Effector CD4-positive, alpha-beta T cell (primary cell): ENCODE results near the gene ZNF18.
"Not testable (repeated sequence)": the region's sequence is repeated elsewhere in the genome, so short reads cannot be mapped to it uniquely, and the experiment has no call there.

Source experiments
- DNase-seq: peaks from one replicate; pipeline ENCODE4 v3.0.0-alpha.2; 2020

ZNF18 gene

DNA sequence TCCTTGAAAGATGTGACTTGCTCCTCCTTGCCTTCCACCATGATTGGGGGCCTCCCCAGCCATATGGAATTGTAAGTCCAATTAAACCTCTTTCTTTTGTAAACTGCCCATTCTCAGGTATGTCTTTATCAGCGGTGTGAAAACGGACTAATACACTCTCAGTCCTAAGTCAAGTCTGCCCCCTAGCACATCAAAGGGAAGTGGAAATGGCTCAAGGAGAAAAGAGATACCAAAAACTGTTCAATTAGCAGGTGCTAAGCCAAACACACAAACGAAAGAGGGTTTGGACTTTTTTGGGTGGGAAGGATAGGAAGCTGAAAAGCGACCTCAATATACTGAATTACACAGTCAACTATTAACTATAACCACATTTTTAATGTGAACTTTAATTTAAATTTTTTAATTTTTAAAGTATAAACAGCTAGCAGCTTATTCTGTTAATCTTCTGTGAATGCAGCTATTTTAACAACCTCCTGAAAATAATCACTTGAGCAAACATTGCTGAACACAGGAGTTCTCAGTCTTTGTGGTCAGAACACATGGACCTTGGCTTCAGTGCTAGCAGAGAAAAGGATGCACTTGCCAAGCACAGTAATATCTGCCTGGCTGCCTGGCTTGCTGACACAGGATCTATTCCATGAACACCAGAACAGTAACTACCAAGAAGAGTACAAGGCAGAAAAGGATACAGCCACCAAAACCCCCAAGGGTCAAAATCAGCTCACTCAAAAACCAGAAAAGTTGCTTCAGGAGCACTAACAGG lies 10.9 kb downstream of the ZNF18 start:
- DNase-seq, result no peak

DNA sequence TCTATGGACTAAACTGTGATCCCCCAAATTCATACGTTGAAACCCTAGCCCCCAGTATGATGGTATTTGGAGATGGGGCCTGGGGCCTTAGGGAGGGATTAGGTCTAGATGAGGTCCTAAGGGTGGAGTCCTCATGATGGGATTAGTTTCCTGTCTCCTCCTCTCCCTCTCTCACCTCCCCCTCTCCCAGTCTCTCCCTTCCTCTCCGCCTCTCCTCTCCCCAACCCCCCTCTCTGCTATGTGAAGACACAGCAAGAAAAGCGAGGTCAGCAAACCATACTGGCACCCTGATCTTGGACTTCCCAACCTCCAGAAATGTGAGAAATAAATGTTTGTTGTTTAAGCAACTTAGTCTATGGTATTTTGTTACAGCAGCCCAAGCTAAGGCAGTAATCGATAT lies 15.4 kb downstream of the ZNF18 start:
- DNase-seq, result no peak

DNA sequence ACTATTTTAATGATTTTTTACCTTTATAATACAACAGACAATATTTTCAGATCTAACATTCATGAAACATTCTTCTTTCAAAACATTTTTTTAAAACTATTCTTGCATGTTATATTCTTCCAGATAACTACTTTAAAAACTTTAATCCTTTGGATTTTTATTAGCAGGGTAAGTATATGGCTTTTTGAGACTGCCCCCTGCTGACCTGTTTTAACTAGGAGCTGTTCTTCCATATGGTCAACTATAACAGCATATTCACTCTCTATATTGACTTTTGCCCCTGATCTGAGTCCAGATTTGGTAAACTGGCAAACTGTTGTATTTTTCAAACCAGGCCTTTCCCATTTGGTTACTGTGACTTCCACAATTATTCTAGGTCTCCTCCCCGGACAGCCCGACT lies 16.5 kb downstream of the ZNF18 start:
- no peak for DNase-seq

DNA sequence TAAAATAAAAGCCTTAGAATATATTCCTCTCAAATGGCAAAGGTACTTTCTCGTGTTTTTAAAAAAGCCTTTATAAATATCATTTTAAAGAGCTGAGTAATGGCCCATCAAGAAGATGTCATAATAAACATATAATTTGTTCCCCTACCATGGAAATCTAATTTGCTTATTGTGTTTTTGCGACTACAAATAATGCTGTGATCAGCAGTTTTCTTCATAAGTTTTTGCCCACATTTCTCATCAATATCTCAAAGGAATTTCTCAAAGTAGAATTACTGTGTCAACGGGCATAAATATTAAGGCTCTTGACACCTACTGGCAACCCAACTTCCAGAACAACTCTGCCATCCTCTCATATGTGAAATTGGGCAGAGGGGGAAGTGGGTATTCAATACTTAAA lies 17.5 kb downstream of the ZNF18 start:
- DNase-seq, result no peak

DNA sequence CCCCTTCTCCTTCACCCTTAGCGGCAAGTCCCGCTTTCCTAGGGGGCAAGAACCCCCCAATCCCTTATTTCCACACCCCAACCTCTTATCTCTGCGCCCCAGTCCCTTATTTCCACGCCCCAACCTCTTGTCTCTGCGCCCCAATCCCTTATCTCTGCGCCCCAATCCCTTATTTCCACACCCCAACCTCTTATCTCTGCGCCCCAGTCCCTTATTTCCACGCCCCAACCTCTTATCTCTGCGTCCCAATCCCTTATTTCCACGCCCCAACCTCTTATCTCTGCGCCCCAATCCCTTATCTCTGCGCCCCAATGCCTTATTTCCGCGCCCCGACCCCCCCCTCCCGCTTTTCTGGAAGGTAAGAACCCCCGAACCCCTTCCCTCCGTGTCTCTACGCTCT lies 24.5 kb downstream of the ZNF18 start:
- not testable (repeated sequence) for DNase-seq

DNA sequence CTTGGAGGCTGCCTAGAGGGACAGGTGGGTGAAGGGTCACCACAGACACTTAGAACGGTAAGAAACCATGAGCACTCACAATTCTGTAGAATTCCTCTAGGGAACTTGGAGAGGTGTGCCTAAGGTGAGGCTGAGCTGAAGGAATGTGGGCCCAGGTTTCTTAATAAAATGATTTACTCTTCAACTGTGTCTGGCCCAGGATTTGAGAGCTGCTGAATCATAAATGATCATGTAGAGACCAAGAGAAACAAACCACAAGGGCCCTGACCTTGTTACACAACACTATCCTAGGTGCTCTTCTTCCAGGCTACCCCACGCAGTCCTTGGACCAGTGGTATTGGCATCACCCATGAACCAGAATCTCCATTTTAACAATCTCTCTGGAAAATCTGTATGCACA lies 27.7 kb downstream of the ZNF18 start:
- DNase-seq, result no peak

DNA sequence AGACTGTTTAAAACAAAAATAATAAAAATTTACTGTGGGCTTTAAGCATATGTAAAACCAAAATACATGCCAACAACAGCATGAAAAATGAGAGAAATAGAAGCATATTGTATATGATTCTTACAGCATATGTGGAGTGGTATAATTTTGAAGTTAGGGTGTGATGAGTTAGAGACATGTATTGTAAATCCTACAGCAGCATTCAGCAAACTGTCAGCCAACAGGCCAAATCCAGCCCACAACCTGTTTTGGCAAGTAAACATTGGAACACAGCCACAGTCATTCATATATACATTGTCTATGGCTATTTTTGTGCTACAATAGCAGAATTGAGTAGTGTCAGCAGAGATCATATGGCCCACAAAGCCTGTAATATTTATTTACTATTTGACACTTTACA lies 42.3 kb downstream of the ZNF18 start:
- no peak for DNase-seq

DNA sequence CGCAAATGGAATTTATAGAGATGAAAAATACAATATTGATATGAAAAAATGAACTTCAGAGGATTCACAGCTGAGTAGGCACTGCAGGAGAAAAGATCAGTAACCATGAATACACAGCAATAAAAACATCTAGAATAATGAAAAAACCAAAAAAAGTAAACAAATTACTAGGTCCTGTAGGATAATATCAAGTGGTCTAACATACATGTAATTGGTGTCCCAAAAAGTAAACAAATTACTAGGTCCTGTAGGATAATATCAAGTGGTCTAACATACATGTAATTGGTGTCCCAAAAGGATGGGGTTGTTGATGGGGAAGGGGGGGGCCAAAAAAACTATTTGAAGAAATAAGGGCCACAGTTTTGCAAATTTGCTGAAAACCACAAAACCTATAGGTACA lies 43.4 kb downstream of the ZNF18 start:
- DNase-seq, result no peak

DNA sequence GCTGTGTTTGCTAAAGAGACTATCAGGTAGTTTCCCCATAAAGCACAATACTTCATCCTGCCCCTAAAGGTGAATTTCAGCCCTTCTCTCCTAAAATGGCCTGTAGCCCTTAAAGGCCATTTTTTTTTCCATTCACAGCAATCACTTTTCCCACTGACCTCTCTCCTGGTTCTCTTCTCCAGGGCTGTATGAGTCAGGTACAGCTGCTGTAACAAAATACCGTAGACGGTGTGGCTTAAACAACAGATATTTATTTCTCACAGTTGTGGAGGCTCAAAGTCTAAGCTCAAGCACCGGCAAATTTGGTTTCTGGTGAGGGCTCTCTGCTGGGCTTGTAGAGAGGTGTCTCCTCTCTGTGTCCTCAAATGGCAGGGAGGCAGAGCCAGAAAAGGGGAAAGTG lies 44.7 kb downstream of the ZNF18 start:
- DNase-seq, result no peak

DNA sequence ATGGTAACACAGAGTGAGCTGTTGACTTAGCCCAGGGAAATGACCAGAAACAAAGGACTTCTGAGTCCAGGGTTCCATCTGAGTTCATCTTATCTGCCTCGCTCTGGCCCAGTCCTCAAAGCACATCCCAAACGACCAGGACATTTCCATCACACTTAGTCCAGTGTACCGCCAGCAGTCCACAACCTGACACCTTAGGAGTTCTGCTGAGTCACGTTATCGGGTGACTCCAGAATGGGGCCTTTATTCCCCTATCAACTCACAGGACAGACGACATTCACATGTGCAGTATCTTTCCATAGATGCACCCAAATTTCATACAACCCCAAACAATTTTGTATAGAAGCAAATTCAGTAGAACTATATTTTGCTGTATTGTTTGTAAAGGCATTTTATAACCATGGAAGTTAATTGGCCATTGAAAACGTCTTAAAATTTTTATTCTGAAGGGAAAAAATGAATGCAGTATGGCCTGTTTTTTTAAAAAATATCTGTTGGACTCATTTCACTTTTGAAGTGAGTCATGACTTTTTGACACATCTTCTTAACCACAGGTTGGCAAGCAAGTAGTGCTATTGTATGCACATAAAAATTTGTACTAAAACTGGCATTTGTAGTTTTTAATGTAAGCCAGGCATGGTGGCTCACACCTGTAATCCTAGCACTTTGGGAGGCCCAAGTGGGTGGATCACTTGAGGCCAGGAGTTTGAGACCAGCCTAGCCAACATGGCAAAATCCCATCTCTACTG lies 46.3 kb downstream of the ZNF18 start:
- no peak for DNase-seq

DNA sequence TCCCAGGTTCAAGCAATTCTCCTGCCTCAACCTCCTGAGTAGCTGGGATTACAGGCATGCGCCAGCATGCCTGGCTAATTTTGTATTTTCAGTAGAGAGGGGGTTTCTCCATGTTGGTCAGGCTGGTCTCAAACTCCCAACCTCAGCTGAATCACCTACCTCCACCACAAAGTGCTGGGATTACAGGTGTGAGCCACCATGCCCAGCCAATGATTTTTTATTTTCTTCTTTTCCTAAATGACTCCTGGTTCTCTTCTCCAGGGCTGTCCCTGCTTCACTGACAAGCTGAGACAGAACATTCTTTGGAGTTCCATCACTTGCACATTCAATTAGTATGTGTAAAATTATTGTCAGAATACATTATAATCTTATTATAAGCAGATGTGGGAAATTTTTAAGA lies 47.7 kb downstream of the ZNF18 start:
- DNase-seq, result not testable (repeated sequence)

DNA sequence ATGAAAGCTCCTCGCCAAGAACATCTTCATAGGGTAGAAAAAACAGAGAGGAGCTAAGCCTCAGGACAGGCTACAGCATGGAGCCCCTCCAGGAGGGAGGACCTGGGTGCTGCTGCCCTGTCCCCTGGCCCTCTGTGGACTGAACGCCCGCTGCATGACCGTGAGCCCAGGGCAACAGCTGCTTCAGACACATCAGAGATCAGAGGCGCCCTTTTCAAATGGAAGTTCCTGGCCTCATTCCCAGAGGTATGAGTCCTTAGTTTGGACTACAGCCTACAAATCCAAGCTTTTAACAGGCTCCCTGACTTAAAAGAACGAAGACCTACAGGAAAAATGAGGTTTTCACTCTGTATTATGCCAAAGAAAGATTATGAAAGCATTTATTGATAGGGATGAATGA lies 48.5 kb downstream of the ZNF18 start:
- DNase-seq, result no peak

DNA sequence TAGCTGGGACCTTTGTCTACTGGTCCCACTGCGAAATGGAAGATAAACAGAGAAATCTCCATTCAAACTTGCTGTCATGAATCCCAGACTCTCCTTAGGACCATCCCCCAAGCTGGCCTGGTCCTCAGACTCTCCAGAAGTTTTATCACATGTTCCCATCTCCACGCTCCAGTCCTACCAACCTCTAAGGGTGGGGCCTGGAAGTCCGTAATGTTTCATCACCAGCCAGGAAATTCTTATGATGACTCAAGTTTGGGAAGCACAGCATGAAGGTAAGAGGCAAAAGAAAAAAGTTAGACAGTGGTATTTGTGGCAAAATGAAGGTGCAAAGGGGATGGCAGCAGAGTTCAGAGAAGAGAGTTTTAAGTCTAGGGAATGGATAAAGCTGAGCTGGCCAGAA lies 52.7 kb downstream of the ZNF18 start:
- no peak for DNase-seq

DNA sequence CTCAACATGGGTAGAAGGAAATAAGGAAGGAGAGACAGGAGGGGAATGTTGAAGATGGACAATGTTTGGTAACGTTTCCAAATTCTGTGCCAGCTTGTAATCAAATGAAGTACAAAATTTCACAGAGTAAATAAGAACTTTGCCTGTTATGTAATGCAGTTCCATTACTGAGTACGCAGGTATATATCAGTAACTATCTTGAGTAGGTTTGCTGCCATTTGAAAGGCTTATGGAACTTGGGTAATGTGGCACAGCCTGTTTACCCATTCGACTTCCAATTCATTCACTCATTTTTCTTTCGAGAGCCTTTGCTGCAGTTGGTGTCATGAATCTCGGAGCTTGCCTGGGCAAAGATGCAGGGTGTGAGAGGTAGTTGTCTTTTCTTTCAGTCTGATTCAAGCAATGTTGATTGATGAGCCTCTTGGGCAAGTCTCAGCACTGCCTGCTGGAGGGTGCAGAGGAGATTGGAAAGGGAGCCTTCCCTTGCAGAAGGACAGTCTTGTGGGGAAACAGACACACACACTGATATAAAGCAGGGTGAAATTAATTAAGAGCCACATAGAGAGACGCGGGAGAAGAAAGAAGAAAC lies 53.4 kb downstream of the ZNF18 start:
- DNase-seq, result no peak

DNA sequence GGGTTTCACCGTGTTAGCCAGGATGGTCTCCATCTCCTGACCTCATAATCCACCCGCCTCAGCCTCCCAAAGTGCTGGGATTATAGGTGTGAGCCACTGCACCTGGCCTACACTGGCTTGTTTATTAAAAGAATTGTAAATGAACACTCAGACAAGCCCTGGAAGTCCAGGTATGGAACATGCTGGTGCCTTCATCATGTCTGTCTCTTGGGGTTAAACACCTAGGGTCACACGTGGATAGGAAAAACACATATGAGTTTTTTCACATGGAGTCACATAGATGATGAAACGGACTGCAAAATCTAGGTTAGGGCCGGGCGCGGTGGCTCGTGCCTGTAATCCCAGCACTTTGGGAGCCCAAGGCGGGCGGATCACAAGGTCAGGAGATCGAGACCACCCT lies 54.2 kb downstream of the ZNF18 start:
- not testable (repeated sequence) for DNase-seq

DNA sequence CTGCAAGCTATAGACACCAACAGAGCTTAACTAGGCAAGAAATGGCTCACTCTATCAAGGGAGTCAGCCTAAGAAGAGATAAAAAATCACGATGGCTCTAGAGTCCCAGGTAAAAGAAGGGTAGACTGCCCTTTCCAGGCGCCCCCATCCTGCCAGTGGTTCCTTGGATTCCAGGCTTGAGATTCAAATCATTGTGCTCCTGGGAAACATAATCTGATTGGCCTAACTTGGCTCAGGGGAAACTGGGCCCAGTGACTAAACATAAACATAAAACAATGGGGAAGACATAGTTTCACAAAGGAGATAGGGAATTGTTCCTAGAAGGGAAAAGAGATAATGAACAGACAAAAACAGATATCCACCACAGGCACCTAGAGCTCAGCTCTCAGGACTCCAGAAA lies 56.4 kb downstream of the ZNF18 start:
- DNase-seq, result no peak

DNA sequence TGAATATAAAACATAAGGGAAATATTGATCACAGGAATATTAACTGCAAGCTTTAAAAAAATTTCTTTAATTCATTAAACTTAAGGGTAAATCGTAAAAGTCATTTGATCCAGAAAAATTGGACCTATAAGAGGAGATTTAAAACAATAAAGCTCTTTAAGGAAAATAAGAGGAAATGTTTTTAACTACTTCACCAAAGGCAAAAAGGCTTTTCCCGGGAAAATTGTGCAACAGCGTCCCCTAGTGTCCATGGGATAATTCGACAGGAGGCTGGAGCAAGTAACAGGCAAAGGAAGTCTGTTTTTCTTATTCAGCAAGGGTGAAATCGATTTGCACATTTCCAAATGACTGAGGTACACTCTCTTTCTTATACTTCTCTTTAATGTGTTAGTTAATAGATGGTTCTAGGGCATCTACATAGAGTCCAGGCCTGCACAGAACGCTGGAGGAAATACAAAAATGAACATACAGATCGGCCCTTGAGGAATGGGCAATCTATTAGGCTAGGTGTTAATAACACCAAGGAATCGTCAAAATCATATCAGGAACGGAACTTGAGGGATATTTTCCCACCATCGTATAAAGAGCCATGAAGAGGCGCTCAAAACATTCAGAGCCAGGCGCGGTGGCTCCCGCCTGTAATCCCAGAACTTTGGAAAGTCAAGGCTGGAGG lies 61.4 kb downstream of the ZNF18 start:
- DNase-seq, result no peak

DNA sequence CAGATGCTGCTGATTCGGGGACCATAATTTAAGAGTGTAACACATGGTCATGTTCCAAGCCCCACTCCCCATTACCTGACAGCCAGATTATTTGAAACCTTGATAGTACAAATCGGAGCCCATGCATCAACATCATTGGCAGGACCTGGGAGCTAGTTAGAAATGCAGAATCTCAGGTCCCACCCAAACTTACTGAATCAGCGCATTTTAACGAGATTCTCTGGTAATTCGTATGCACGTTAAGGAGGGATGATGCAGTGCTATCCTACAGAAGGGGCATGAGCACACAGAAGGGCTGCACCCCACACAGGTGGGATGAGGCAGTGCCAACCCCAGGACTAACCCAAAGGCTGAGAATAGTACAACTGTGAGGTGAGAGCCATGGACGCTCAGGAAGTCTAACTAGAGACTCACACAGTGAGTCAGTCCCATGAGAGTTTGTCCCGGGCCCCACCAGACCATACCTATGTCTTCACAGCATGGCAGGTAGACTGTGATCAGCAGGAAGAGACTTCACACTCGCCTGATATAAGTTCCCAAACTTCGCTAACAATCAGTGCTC lies 64.9 kb downstream of the ZNF18 start:
- DNase-seq, result no peak

DNA sequence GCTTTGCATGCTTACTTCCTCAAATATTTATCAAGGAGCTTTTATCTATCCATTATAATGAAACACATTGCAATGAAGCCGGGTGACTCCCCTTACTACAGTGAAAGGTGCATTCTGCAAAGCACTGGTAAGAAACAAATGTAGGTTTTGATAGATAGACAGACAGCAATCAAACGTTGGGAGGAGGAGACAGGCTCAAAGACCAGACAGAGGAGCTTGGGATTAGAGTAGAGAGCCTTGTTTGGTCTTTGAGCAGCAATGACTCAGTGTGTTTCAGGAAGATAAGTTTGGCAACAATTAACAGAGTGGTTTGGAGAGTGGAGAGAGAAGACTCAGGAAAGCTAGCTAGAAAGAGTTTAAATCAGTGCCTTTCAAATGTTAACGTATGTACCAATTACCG lies 68.8 kb downstream of the ZNF18 start:
- no peak for DNase-seq
